Uterus (tissue), 4 donors: ENCODE results near the gene CAMK1D. TPM values are rescaled to one million over a fixed set of nuclear protein-coding genes. Genes with fewer than 3 reads are reported as not detected.
A peak's percentile ranks its signal among the peaks of the same experiment; 100 is the strongest.

ENCODE experiments used
- DNase-seq, 2 donors: peaks; one replicate each; pipeline ENCODE4 v3.0.0-alpha.2; 2019 to 2020
- H3K27ac ChIP-seq, 2 donors: fragments of 200-600 bp; sonication (generic); 1 replicate in 1 of 2; 2 replicates in 1 of 2; pipeline ENCODE4 v1.5.1; 2016 to 2018
- H3K27me3 ChIP-seq, 2 donors: fragments of 200-600 bp; sonication (generic); one replicate each; pipeline ENCODE4 v1.5.1; 2018 to 2019; ENCODE audit warnings: control low read depth in 1 of 2
- H3K36me3 ChIP-seq, 2 donors: fragments of 200-600 bp; sonication (generic); one replicate each; pipeline ENCODE4 v1.5.1; 2019; ENCODE audit warnings: control low read depth in 1 of 2
- H3K4me1 ChIP-seq, 2 donors: fragments of 200-600 bp; sonication (generic); one replicate each; pipeline ENCODE4 v1.5.1; 2018 to 2019; ENCODE audit warnings: control low read depth in 1 of 2
- H3K4me3 ChIP-seq, 2 donors: fragments of 200-600 bp; sonication (generic); 1 replicate in 1 of 2; 2 replicates in 1 of 2; pipeline ENCODE4 v1.5.1; 2018 to 2019; ENCODE audit warnings: mild to moderate bottlenecking in 1 of 2
- H3K9me3 ChIP-seq, 2 donors: fragments of 200-600 bp; sonication (generic); one replicate each; pipeline ENCODE4 v1.5.1; 2019; ENCODE audit warnings: control low read depth in 1 of 2
- CTCF ChIP-seq, 4 experiments: fragments of 200-600 bp in 2 of 4; fragments of 450-650 bp in 2 of 4; sonication (generic) in 2 of 4; IDR thresholded peaks; one replicate each; pipeline ENCODE4 v1.5.1; 2016 to 2019; ENCODE audit warnings: antibody characterized with exemption in 4 of 4, mild to moderate bottlenecking in 2 of 4, moderate library complexity in 1 of 4
- POLR2A ChIP-seq, 2 donors: fragments of 450-650 bp; IDR thresholded peaks; one replicate each; pipeline ENCODE4 v1.6.1; 2016; ENCODE audit warnings: antibody characterized with exemption in 2 of 2, mild to moderate bottlenecking in 1 of 2, moderate library complexity in 1 of 2
- intact Hi-C: fragments of 100-400 bp; cut with DNase I; formaldehyde crosslinking; loops from one replicate; pipeline ENCODE4 v1.15.1; 2023; ENCODE audit warnings: low total_unique reads
- total RNA-seq, 4 donors: library from RNA; depleted of rRNA in 3 of 4; stranded (reverse); fragments of >200 nt in 3 of 4; gene quantifications; one replicate each; pipeline versions ENCODE4 v1.1.0 to v1.2.4, GENCODE V29; 2014 to 2023
- donor health status: DM: yes; HTN: yes; CAD: no.

CAMK1D gene
- total RNA-seq, 4 donors from 2014 or later: 3.5 to 48.4 (median 10.8) TPM

GRCh38 chr10:12729885-12730284 is 380.5 kb downstream of the CAMK1D start:
- H3K27ac ChIP-seq: peak overlapping the region; percentile 56 to 67
- H3K9me3 ChIP-seq: no peaks in the 10 kb centered on the region
- intact Hi-C loops: no loop called here
- TF ChIP-seq CTCF (IDR thresholded peaks at IDR 0.05) (peak in 1 of 4 experiments; percentile 7), POLR2A (IDR thresholded peaks at IDR 0.05) (no peak)
- no peak for DNase-seq
- no peaks in the 10 kb centered on the region for H3K4me1 ChIP-seq
- no peaks in the 10 kb centered on the region for H3K27me3 ChIP-seq
- H3K4me3 ChIP-seq: no peak overlapping the region
- no peaks in the 10 kb centered on the region for H3K36me3 ChIP-seq

GRCh38 chr10:12730809-12731519 is 381.6 kb downstream of the CAMK1D start:
- intact Hi-C loops: no loop called here
- H3K27ac ChIP-seq: peak overlapping the region; percentile 56 to 67

GRCh38 chr10:12733271-12733670 is 383.9 kb downstream of the CAMK1D start:
- Histone ChIP-seq H3K4me3 (no peak overlapping the region), H3K4me1 (no peaks in the 10 kb centered on the region), H3K27ac (no peak overlapping the region), H3K9me3 (no peaks in the 10 kb centered on the region), H3K27me3 (no peaks in the 10 kb centered on the region), H3K36me3 (no peaks in the 10 kb centered on the region)
- TF ChIP-seq POLR2A (IDR thresholded peaks at IDR 0.05): no peak
- TF ChIP-seq CTCF (IDR thresholded peaks at IDR 0.05): no peak
- DNase-seq: no peak
- intact Hi-C loops: no loop called here

More at GRCh38 chr10:12730809-12731519, 381.6 kb downstream of the CAMK1D start:
- Histone ChIP-seq H3K4me1 (no peaks in the 10 kb centered on the region), H3K36me3 (no peaks in the 10 kb centered on the region), H3K4me3 (no peak overlapping the region), H3K9me3 (no peaks in the 10 kb centered on the region), H3K27me3 (no peaks in the 10 kb centered on the region)
- DNase-seq: peak in 1 of 2 donors; percentile 44
- TF ChIP-seq CTCF (IDR thresholded peaks at IDR 0.05) (no peak), POLR2A (IDR thresholded peaks at IDR 0.05) (no peak)

GRCh38 chr10:12735843-12736462 is 386.6 kb downstream of the CAMK1D start:
- Histone ChIP-seq H3K4me1 (no peaks in the 10 kb centered on the region), H3K9me3 (no peaks in the 10 kb centered on the region), H3K27ac (no peak overlapping the region), H3K27me3 (no peaks in the 10 kb centered on the region), H3K4me3 (no peak overlapping the region), H3K36me3 (no peaks in the 10 kb centered on the region)
- intact Hi-C loops: no loop called here
- TF ChIP-seq CTCF (IDR thresholded peaks at IDR 0.05) (no peak), POLR2A (IDR thresholded peaks at IDR 0.05) (no peak)
- DNase-seq: no peak

- Histone ChIP-seq H3K27me3 (no peaks in the 10 kb centered on the region), H3K4me1 (no peaks in the 10 kb centered on the region), H3K36me3 (no peaks in the 10 kb centered on the region), H3K9me3 (no peaks in the 10 kb centered on the region), H3K4me3 (no peak overlapping the region), H3K27ac (peak overlapping the region; percentile 51 to 61)
- TF ChIP-seq POLR2A (IDR thresholded peaks at IDR 0.05) (no peak), CTCF (IDR thresholded peaks at IDR 0.05) (no peak)
- DNase-seq: no peak
- intact Hi-C loops: no loop called here
Observed at GRCh38 chr10:12740813-12741212, 391.5 kb downstream of the CAMK1D start.
